HG03571 (cell line): Measurements from ENCODE around the gene KTN1.

Experiments used
- ATAC-seq: cut with Tn5 transposase; IDR thresholded peaks from one replicate; pipeline ENCODE4 v1.9.1; 2021; ENCODE audit not compliant: unreplicated experiment

Gene KTN1

DNA sequence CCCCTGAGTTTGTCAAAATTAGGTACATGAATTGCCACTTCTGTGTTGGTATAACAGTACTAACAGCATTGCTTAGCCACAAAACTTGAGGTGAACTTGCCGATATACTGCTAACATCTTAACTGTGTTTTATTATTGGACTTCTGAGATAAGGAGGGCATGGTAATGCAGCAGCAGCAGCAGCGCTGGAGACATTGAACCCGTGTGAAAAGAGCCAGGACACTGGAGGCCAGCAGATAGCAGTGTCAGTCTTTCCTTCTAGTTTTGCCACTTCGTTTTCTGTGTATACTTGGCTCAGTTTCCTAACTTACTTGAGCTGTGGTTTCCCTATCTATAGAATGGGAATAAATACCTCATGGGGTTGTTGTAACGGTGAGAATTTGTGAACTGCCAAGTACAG, 82.7 kb downstream of the KTN1 start:
- ATAC-seq = no peak

DNA sequence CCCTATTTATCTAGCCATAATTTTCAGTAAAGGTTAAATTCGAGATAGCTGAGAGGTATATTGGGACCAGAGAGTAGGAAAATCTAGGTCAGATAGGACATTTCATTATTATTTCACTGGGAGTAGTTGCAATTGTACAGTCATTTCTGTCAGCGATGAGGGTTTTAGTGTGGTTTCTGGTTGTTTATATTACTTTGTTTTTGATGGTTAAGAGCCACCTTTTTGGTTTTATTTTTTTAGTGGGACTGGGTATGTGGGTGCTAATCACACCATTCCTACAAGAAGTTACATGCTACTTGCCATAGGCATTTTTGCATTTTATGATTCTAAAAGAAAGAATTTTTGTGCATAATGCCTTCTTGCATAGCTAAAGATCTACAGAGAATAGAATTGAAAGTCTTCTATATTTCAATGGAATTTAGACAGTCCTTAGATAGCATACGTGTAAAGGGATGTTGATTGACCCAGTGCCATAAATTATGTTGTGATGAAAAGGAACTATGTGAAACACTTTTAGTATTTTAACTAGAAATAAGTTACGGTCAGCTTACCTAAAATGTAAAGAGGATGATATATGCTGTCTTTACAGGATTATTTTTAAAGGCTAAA, 85.2 kb downstream of the KTN1 start:
- ATAC-seq = no peak

DNA sequence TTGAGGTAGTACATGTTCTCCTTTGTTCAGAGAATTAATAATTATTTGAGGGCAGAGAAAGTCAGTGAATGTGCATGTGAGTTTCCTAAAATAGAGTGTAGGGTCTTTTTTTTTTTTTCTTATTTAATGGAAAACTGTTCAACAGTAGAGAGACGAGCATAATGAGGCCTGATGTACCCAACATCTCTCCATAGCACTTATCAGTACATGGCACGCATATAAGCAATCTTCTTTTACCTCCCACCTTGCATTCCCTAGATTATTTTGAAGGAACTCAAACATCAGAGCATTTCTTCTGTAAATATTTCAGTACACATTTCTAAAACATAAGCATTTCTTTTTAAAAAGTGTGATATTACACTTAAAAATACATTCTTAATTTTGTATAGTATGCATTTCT, 87.8 kb downstream of the KTN1 start:
- no peak for ATAC-seq

DNA sequence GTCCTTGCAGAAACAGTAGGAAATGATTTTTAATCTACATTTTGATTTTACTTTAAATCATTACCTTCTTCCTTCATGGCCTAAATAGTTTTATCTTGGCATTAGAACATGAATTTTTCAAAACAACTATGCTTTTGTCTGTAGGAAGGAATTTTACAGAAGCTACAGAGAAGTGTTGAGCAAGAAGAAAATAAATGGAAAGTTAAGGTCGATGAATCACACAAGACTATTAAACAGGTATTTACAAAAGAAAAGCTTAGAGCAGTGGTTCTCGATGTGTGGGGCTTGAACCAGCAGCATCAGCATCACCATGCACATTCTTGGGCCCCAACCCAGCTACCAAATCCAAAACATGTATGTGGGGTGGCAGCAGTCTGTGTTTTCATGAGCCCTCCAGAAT, 91.6 kb downstream of the KTN1 start:
- ATAC-seq = no peak

DNA sequence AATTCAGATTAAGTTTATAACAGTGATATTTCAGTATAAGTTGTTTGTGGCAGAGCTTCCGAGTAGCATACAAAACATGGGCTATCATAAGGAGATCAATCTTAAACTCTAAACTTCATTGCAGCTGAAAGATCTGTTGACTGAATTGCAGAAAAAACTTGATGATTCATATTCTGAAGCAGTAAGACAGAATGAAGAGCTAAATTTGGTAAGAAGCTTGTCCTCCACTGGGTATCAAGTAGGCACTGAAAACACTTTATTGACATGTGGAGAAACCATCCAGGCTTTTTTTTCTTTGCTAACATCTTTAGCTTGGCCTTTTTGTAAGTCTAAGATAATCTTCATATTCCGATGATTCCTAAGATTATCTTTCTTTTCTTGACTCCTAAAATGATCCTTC, 93.0 kb downstream of the KTN1 start:
- ATAC-seq = no peak

DNA sequence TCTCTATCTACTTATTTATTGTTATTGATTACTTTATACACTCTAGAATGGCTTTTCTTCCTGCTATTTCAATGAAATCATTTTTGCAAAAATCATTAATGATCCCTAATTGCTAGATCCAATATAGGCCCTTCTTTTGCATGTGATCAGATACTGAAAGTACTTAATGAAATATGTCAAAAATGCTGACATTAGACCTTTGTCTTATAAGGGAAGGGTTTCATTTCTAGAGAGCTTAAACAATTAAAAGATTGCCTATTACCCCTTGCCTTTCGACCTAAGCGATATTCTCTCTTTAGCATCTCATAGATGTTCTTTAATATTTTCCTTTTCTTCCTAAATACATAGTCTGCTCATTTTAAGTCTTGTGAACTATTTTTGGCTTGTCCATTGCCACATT, 101.1 kb downstream of the KTN1 start:
- ATAC-seq = no peak

DNA sequence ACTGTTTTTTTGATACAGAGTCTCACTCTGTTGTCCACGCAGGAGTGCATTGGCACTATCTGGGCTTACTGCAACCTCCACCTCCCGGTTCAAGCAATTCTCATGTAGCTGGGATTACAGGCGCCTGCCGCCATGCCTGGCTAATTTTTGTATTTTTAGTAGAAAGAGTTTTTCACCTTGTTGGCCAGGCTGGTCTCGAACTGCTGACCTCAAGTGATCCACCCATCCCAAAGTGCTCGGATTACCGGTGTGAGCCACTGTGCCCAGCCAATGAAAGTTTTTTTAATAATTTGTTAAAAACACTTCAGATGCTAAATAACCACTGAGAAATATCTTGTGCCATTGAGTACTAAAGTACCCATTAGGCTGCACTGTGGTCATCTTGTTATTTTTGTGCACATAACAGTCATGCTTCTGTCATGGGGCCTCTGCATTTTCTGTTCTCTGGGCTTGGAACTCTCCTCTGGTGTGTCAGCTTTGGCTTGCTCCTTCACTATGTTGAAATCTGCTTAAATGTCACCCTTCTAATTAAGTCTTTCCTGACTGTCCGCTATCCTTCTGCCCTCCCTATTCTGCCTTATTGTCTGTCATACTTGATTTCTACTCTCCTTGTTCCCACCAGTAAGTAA, 105.1 kb downstream of the KTN1 start:
- no peak for ATAC-seq

DNA sequence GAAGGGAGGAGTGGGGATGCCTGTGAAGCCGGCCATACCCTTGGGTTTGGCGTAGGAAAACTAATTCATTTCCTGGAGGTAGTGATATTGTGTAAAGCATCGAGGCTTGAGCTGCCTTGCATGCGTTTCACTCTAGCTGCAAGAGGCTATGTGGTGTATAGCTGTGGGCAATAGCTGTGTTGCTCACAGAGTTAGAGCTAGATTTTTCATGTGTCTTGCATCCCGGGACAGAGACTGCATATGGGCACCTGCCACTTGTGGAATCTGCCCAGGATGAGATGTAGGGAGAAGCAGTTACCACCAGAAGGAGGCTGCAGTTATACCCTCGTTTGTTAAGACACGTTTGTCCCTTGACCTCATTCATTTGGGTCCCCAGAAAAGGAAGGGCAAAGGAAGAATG, 106.7 kb downstream of the KTN1 start:
- no peak for ATAC-seq

DNA sequence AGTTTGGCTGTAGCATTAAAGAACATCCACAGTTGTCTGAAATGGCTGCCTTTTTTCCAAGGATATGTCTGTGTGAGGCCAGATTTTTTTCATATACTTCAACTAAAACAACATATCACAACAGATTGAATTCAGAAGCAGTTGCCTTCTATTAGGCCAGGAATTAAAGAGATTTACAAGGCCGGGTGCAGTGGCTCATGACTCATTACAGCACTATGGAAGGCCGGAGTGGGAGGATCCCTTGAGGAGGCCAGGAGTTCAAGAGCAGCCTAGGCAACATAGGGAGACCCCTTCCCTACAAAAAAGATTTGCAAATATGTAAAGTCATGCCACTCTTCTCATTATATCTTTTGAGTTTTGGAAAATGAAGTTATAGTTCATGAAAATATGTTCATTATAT, 108.6 kb downstream of the KTN1 start:
- no peak for ATAC-seq

DNA sequence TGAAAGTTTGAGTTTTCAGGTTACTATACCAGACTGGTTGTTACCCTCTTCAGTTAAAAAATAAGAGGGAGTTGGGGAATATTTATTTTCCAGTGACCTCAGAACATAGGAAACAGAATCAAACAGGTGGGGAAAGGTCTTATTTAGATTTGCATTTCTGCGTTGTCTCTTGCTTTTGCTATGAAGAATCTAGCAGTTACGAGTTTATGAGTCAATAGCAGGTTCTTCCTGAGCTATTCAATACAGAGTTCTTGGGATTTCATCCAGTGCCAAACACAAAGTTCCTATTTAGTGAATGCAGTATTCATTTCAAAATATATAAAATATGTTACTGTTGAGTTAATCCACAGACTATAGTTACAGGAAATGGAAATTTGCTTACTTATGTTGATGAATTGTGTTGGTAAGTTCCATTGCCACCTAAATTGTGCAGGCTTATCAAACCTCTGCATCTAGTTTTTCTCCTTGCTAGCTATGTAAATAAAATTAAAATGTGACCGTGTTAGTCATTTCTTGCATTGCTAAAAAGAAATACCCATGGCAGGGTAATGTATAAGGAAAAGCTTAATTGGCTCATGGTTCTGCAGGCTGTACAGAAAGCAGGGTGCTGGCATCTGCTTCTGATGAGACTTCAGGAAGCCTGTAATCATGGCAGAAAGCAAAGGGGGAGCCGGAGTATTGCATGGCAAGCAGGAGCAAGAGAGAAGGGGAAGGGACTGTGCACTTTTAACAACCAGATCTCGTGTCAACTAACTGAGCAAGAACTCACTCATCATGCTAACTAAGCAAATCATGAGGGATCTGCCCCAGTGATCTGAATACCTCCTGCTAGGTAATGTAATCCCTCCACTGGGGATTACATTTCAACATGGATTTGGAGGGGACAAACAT, 110.2 kb downstream of the KTN1 start:
- no peak for ATAC-seq

DNA sequence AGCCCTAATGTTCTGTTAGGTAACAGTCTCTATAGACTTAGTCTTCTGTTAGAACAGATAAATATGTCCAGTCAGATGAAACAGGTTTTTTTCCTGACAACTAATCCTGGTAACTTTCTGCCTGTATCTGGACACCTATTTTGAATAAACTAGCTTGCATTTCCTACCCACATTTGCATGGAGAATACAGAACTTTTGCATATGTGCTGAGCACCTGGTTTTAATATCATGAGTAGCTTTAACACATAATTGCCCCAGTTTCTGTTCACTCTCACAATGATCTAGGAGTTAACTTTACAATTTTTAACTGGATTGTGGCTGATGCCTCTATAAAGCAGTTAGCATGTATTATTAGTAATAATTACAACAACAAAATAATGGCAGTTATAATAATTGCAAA, 111.7 kb downstream of the KTN1 start:
- ATAC-seq = no peak

DNA sequence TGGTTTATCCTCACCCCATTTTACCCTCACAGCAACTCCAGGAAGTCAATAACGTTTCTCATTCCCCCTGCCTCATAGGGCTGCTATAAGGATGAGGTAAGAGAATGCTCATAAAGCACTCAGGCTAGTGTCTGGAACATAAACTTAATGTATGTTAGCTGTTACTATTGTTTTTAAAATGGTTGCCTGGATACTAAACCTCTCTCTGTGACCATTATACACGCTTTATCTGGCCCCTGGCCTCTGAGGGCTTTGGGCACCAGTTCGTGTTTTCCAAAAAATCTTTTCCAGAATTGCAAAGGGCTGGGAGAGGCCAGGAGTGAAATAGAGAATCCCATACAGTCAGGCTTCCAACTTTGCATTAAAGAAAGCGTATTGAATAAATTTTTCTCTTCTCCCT, 113.9 kb downstream of the KTN1 start:
- no peak for ATAC-seq

DNA sequence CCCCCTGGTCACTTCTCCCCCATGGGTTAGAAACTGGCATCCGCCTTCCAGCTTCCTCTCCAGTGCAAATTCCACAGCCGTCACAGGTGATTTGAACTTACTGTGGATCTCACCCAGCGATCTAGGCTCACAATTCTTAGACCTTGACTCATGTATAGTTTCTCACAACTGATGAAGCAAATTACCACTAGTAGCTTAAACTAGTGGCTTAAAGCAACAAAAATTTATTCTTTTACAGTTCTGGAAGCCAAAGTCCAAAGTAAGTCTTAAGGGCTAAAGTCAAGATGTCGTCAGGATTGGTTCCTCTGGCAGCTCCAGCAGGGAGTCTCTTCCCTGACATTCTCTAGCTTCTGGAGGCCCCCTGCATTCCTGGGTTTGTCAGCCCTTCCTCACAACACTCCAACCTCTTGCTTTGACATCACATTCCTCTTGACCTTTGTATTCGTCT, 117.4 kb downstream of the KTN1 start:
- ATAC-seq = no peak

DNA sequence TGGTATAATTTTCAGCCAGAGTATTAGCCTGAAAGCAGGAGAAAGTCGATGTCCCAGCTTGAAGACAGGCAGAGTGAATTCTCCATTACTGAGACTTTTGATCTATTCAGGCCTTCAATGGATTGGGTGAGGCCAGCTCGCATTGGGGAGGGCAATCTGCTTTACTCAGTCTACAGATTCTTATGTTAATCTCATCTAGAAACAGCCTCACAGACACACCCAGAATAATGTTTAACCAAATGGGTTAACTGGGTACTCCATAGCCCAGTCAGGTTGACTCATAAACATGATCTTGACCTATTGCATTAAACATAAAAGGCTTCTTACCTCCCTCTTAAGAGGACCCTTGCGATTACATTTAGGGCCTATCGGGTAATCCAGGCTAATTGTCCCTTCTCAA, 118.0 kb downstream of the KTN1 start:
- ATAC-seq = no peak

DNA sequence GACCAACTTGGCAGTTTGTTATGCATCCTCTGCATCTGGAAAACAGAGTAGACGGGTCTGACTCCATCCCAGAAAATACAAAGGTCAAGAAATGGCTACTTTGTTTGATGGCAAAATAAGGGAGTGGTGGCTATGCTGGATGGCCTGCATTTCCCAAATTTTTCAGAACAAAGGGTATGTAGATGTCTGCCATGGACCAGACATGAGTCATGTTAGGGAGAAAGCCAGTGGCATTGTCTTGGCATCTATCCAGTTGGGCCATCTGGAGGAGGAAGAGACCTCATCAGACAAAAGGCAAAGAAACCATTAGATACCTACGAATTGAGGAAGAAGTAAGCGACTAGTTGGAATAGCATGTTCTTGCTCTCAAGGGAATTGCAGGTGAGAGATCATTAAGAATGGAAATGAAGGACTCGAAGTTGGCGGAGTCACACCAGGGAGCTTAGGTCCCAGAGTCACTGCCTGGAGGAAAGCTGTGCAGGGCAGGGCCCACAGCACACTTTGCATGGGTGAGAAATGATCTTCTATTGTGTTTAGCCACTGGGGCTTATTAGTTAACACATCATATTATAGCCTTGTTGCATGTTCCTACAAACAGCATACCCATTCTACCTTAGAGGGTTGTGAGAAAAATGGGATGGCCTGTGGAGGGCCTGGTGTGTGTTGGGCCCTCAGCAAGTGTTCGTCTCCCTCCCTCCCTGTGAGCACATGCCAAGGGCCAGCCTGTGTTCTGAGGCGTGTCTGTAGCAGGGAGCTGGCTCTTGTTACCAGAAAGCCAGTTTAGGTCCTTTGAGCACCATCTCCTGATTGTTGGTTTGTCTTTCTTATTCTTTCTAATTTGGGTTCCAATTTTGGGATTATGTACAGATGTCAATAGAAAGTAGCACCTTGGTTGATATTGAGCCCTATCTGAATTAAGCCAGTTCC, 119.4 kb downstream of the KTN1 start:
- ATAC-seq = no peak

DNA sequence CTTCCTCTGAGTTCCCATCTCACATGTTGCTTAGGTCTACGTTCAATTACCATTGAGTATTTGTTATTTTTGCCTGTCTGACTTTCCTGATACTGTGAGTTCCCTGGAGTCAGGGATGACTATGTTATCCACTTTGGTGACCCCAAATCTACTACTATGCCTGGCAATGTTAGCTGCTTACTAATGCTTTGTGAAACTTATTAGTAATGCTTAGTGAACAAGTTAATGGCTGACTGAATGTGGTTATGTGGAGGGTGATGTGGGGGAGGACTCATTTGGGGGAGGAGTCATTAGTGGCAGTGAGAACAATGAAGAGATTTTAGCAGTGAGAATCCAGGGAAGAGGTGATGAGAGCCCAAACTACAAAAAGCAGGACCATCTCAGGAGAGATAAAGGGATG, 121.6 kb downstream of the KTN1 start:
- peak; percentile 98 for ATAC-seq

DNA sequence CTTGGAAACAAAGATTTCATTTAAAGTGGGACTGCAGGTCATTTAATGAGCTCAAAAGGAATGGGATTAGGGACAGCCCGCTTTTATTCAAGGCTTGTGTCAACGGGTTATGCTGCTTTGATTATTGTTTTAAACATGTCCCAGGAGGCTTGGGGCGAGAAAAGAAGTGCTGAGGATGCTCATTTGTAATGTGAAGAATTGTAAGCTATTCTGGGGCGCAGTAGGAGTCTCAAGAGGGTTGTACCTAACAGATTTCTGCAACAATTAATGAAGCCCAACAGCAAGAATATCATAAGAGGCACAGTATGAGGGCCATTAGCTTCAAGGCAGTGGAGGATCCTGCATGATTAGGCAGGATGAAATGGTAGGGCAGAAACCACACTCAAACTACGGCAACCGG, 122.5 kb downstream of the KTN1 start:
- ATAC-seq = no peak

DNA sequence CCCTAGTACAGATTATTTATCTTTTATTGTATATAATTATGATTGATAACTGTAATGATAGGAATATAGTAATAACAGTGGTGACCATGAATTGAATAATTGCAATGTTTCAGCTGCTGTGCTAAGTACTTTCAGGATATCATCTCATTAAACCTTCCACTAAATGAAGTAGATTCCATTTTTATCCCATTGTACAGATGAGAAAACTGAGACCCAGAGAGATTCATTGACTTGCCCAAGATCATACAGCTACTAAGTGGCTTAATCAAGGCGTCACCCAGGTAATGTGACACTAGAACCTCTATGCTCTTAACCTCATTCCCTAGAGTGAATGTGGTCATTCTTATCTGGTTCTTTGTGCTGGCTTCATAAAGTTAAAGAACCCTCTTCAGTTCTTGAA, 124.6 kb downstream of the KTN1 start:
- no peak for ATAC-seq

DNA sequence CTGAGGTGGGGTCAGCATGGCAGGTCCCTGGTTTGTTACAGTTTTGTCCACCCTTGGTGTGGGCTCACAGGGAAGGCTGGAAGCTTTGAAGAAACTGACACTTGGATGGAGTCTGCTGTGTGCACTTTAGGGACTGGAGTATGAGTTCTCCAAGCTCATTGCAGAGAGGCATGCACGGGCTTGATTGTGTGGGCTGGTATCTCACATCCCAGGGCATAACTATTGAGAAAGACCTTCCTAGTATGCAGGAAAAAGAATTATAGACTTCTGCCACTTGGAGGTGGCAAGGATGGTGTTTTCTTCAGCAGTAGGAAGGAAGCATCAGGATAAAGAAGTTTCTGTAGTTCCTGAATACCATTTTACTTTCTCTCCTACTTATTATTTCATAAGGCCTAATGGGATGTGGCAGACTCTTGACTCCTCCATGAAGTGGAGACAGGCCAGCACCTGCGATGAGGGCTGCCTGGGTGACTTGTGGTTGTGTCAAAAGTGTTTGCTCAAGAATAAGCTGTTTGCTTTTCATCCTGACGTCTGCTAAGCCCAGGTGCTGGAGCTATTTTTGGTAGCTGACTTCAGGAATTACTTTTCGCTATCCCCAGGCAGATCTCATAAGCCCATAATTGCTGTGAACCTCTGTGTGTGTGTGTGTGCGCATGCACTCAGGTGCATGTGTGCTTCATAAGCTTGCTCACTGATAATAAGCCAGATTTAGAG, 125.8 kb downstream of the KTN1 start:
- no peak for ATAC-seq

DNA sequence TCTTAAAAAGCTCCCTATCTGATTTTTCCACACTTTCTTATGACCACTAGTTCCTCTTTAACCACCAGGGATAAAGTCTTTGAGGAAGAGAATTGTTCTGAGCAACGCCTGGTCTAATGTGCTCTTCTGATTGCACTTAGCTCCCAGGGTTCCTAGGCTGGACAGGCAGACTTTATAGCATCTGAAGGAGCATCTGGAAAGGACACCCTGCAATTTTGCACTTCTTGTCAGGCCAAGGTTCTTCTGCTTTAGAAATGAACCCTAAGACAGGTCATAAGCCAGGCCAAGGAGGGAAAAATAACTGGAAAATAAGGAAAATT, 126.3 kb downstream of the KTN1 start:
- ATAC-seq = no peak

DNA sequence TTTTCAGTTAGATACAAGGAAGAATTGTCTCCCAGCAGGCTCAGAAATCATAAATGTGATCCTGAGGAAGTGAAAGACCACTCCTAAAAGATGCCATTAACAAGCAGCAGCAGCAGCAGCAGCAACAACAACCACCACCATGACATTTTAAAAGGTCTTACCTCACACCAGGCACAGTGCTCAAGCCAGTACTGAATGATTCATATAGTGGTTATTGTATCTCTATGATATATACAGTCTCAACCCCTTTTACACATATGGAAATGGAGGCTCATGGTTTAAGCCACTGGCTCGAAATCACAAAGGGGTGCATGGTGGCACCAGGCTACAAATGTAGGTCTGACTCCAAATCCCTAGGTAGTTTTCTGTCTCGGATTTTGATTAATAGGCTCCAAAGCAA, 126.9 kb downstream of the KTN1 start:
- no peak for ATAC-seq
